ENCODE results near the gene NOM1.
"Not testable (repeated sequence)": the region's sequence is repeated elsewhere in the genome, so short reads cannot be mapped to it uniquely, and the experiment has no call there.

The NOM1 gene

GRCh38 chr7:156935250-156935649, 14.3 kb upstream of the NOM1 start:
- H3K4me3 ChIP-seq = no peak overlapping the region
- H3K27ac ChIP-seq = no peak overlapping the region

GRCh38 chr7:156936766-156937165, 12.7 kb upstream of the NOM1 start:
- not testable (repeated sequence) for H3K27ac ChIP-seq, H3K4me3 ChIP-seq

- Histone ChIP-seq H3K4me3 (no peak overlapping the region), H3K27ac (no peak overlapping the region)
These were observed 8.9 kb upstream of the NOM1 start for GRCh38 chr7:156940421-156941122.

GRCh38 chr7:156941393-156942182, 7.9 kb upstream of the NOM1 start:
- Histone ChIP-seq H3K4me3 (no peak overlapping the region), H3K27ac (no peak overlapping the region)

- H3K4me3 ChIP-seq = no peak overlapping the region
These were observed 6.8 kb upstream of the NOM1 start for GRCh38 chr7:156942708-156943090.

GRCh38 chr7:156943091-156944041, 6.1 kb upstream of the NOM1 start:
- H3K4me3 ChIP-seq = no peak overlapping the region

More at GRCh38 chr7:156942708-156943090, 6.8 kb upstream of the NOM1 start:
- no peak overlapping the region for H3K27ac ChIP-seq

GRCh38 chr7:156944876-156945275, 4.6 kb upstream of the NOM1 start:
- Histone ChIP-seq H3K27ac (no peak overlapping the region), H3K4me3 (no peak overlapping the region)

More at GRCh38 chr7:156943091-156944041, 6.1 kb upstream of the NOM1 start:
- H3K27ac ChIP-seq = no peak overlapping the region

- Histone ChIP-seq H3K4me3 (no peak overlapping the region), H3K27ac (no peak overlapping the region)
These were observed 2.2 kb upstream of the NOM1 start for GRCh38 chr7:156947120-156947843.

- H3K27ac ChIP-seq = peak overlapping the region in 11 of 21 experiments; percentile 25 to 89 (median 72)
- H3K4me3 ChIP-seq = peak overlapping the region in 5 of 7 experiments; percentile 69 to 100 (median 85)
These were observed 1.2 kb upstream of the NOM1 start for GRCh38 chr7:156948361-156948760.

GRCh38 chr7:156950381-156950858, 908 bp downstream of the NOM1 start:
- Histone ChIP-seq H3K27ac (peak overlapping the region in 17 of 21 experiments; percentile 30 to 89 (median 79)), H3K4me3 (peak overlapping the region; percentile 69 to 100 (median 92))

GRCh38 chr7:156953215-156953614, 3.7 kb downstream of the NOM1 start:
- not testable (repeated sequence) for H3K4me3 ChIP-seq, H3K27ac ChIP-seq

- H3K27ac ChIP-seq = no peak overlapping the region
- H3K4me3 ChIP-seq = no peak overlapping the region
These were observed 5.4 kb downstream of the NOM1 start for GRCh38 chr7:156954941-156955340.

- Histone ChIP-seq H3K27ac (no peak overlapping the region), H3K4me3 (no peak overlapping the region)
These were observed 7.2 kb downstream of the NOM1 start for GRCh38 chr7:156956727-156957126.

GRCh38 chr7:156962145-156962544, 12.6 kb downstream of the NOM1 start:
- no peak overlapping the region for H3K27ac ChIP-seq

GRCh38 chr7:156962897-156963296, 13.4 kb downstream of the NOM1 start:
- Histone ChIP-seq H3K4me3 (no peak overlapping the region), H3K27ac (no peak overlapping the region)

More at GRCh38 chr7:156962145-156962544, 12.6 kb downstream of the NOM1 start:
- H3K4me3 ChIP-seq = no peak overlapping the region

GRCh38 chr7:156963472-156963871, 14.0 kb downstream of the NOM1 start:
- H3K4me3 ChIP-seq = no peak overlapping the region
- H3K27ac ChIP-seq = no peak overlapping the region

GRCh38 chr7:156964971-156965370, 15.5 kb downstream of the NOM1 start:
- Histone ChIP-seq H3K4me3 (no peak overlapping the region), H3K27ac (no peak overlapping the region)

GRCh38 chr7:156966387-156966786, 16.9 kb downstream of the NOM1 start:
- Histone ChIP-seq H3K4me3 (no peak overlapping the region), H3K27ac (no peak overlapping the region)

- Histone ChIP-seq H3K4me3 (no peak overlapping the region), H3K27ac (no peak overlapping the region)
These were observed 18.7 kb downstream of the NOM1 start for GRCh38 chr7:156968183-156968582.

Data from skin epidermis (tissue), 12 donors.